OCI-LY3 (cell line): ENCODE measurements around the gene TSPEAR.
"Not testable (repeated sequence)": the region's sequence is repeated elsewhere in the genome, so short reads cannot be mapped to it uniquely, and the experiment has no call there.

Source experiments
- H2AFZ ChIP-seq: fragments of 200-600, 300-600 bp; shearing (Covaris generic); 2 replicates; pipeline ENCODE4 v1.6.0; 2014; ENCODE audit warnings: antibody characterized with exemption, low read depth, low read length
- H3K27ac ChIP-seq: fragments of 200-600, 300-600 bp; sonication (generic); 2 replicates; pipeline ENCODE4 v1.5.1; 2014; ENCODE audit warnings: mild to moderate bottlenecking, low read length, moderate library complexity, mixed read lengths
- H3K27me3 ChIP-seq: fragments of 200-600, 300-600 bp; sonication (generic); 2 replicates; pipeline ENCODE4 v1.6.1; 2014; ENCODE audit warnings: low read depth, low read length, mixed read lengths
- H3K36me3 ChIP-seq: fragments of 200-600, 300-600 bp; sonication (generic); replicated peaks from 2 replicates; pipeline ENCODE3; 2014; ENCODE audit warnings: low read depth, low read length, mixed read lengths
- H3K4me1 ChIP-seq: fragments of 300-600, 200-600 bp; sonication (generic); 2 replicates; pipeline ENCODE4 v1.6.1; 2014; ENCODE audit warnings: low read length, mixed read lengths
- H3K4me2 ChIP-seq: fragments of 200-600, 300-600 bp; sonication (generic); 2 replicates; pipeline ENCODE4 v1.6.1; 2014; ENCODE audit warnings: low read length, mixed read lengths
- H3K4me3 ChIP-seq: fragments of 300-600, 200-600 bp; sonication (generic); 2 replicates; pipeline ENCODE4 v1.5.1; 2014; ENCODE audit warnings: antibody characterized with exemption, mild to moderate bottlenecking, low read length, moderate library complexity
- H3K79me2 ChIP-seq: fragments of 300-600, 200-600 bp; shearing (Covaris generic); 2 replicates; pipeline ENCODE4 v1.6.1; 2014; ENCODE audit warnings: mild to moderate bottlenecking, low read length, mixed read lengths
- H3K9ac ChIP-seq: fragments of 300-600, 200-600 bp; shearing (Covaris generic); 2 replicates; pipeline ENCODE4 v1.6.0; 2014; ENCODE audit warnings: mild to moderate bottlenecking, low read length, moderate library complexity
- H3K9me3 ChIP-seq: fragments of 200-600, 300-600 bp; shearing (Covaris generic); 2 replicates; pipeline ENCODE4 v1.6.1; 2014; ENCODE audit warnings: low read length, mixed read lengths; ENCODE audit not compliant: insufficient read depth
- H4K20me1 ChIP-seq: fragments of 200-600, 300-600 bp; sonication (generic); 2 replicates; pipeline ENCODE4 v1.6.1; 2016; ENCODE audit warnings: low read length, mixed read lengths; ENCODE audit not compliant: insufficient read depth
- CTCF ChIP-seq: fragments of 200-600, 300-600 bp; sonication (generic); IDR thresholded peaks from 2 replicates; pipeline ENCODE4 v1.5.1; 2014; ENCODE audit warnings: antibody characterized with exemption, low read length, low read depth
- EZH2phosphoT487 ChIP-seq: fragments of 200-600 bp; shearing (Covaris generic); IDR thresholded peaks from 2 replicates; pipeline ENCODE4 v1.6.1; 2018; ENCODE audit warnings: antibody characterized with exemption, mixed run types, low read depth

TSPEAR gene

GRCh38 chr21:44697811-44698734 is 13.3 kb downstream of the TSPEAR start:
- Histone ChIP-seq H3K4me1 (no peaks in the 10 kb centered on the region), H3K36me3 (no peaks in the 10 kb centered on the region), H3K9ac (no peak overlapping the region), H2AFZ (no peak overlapping the region), H3K79me2 (no peaks in the 10 kb centered on the region), H3K27me3 (no peaks in the 10 kb centered on the region), H3K27ac (no peak overlapping the region), H4K20me1 (no peaks in the 10 kb centered on the region), H3K4me3 (no peak overlapping the region), H3K4me2 (no peak overlapping the region), H3K9me3 (no peaks in the 10 kb centered on the region)
- TF ChIP-seq EZH2phosphoT487 (no peak), CTCF (no peak)

GRCh38 chr21:44697172-44697810 is 14.1 kb downstream of the TSPEAR start, which contains the start of gene KRTAP10-12:
KRTAP10-12 (plus strand) TSS chr21:44697172; CDS start chr21:44697202, 30 bp downstream.
- not testable (repeated sequence) for H3K9ac ChIP-seq, H3K27me3 ChIP-seq, H3K4me2 ChIP-seq, H2AFZ ChIP-seq, H3K9me3 ChIP-seq, H3K79me2 ChIP-seq, H3K27ac ChIP-seq, H3K36me3 ChIP-seq, H4K20me1 ChIP-seq, H3K4me1 ChIP-seq, H3K4me3 ChIP-seq

GRCh38 chr21:44696572-44696971 is 14.8 kb downstream of the TSPEAR start:
- TF ChIP-seq CTCF = no peak
- no peak for TF ChIP-seq EZH2phosphoT487
- H3K4me2 ChIP-seq = no peak overlapping the region
- H3K4me3 ChIP-seq = no peak overlapping the region
- no peaks in the 10 kb centered on the region for H3K79me2 ChIP-seq
- no peaks in the 10 kb centered on the region for H3K4me1 ChIP-seq
- no peak overlapping the region for H3K27ac ChIP-seq
- H2AFZ ChIP-seq = no peak overlapping the region
- H3K27me3 ChIP-seq = no peaks in the 10 kb centered on the region
- H3K36me3 ChIP-seq = no peaks in the 10 kb centered on the region
- H3K9me3 ChIP-seq = no peaks in the 10 kb centered on the region
- H3K9ac ChIP-seq = no peak overlapping the region
- H4K20me1 ChIP-seq = no peaks in the 10 kb centered on the region

GRCh38 chr21:44695641-44696040 is 15.7 kb downstream of the TSPEAR start:
- TF ChIP-seq CTCF = no peak
- no peak for TF ChIP-seq EZH2phosphoT487
- H3K4me3 ChIP-seq = no peak overlapping the region
- H3K9me3 ChIP-seq = no peaks in the 10 kb centered on the region
- H4K20me1 ChIP-seq = no peaks in the 10 kb centered on the region
- no peaks in the 10 kb centered on the region for H3K79me2 ChIP-seq
- no peak overlapping the region for H2AFZ ChIP-seq
- no peak overlapping the region for H3K27ac ChIP-seq
- no peaks in the 10 kb centered on the region for H3K36me3 ChIP-seq
- H3K4me1 ChIP-seq = no peaks in the 10 kb centered on the region
- H3K4me2 ChIP-seq = no peak overlapping the region
- H3K9ac ChIP-seq = no peak overlapping the region
- no peaks in the 10 kb centered on the region for H3K27me3 ChIP-seq
